ENCODE results near the gene PRSS2. TPM values are rescaled to one million over a fixed set of nuclear protein-coding genes. Genes with fewer than 3 reads are reported as not detected.
"Not testable (repeated sequence)": the region's sequence is repeated elsewhere in the genome, so short reads cannot be mapped to it uniquely, and the experiment has no call there.

PRSS2 gene
- total and polyA plus RNA-seq, 4 experiments from 2014 or later, result not detected

GRCh38 chr7:142773230-142773629 lies 2.5 kb downstream of the PRSS2 start:
- Mint-ChIP-seq H3K27me3 (no peaks in the 10 kb centered on the region), H3K27ac (no peak overlapping the region), H3K4me3 (no peak overlapping the region), H3K9me3 (no peaks in the 10 kb centered on the region), H3K36me3 (no peaks in the 10 kb centered on the region), H3K4me1 (peaks cover 0 to 3% (median 0%) of the 10 kb centered on the region in 4 donors)
- Histone ChIP-seq H3K9me3 (ENCODE audit: control insufficient read depth in 1 of 2, low read length in 2 of 2) (no peaks in the 10 kb centered on the region), H3K4me1 (ENCODE audit: insufficient read depth, low read length) (no peaks in the 10 kb centered on the region), H3K27ac (ENCODE audit: low read depth, low read length) (no peak overlapping the region), H3K27me3 (ENCODE audit: insufficient read depth, low read length) (no peaks in the 10 kb centered on the region), H3K36me3 (ENCODE audit: insufficient read depth, low read length) (no peaks in the 10 kb centered on the region), H3K4me3 (ENCODE audit: low read length in 2 of 2) (no peak overlapping the region)
- no peak for DNase-seq
- POLR2A ChIA-PET (ENCODE audit: partially characterized antibody), result no interaction called here
- intact Hi-C loops (cut with micrococcal nuclease), result no loop called here
- CTCF ChIA-PET (ENCODE audit: partially characterized antibody), result interaction anchor here (1.0 kb wide), 1 partner anchor 10 kb away, joined by 5 read pairs; no protein-coding TSS in a partner anchor

- Histone ChIP-seq H3K36me3 (ENCODE audit: insufficient read depth, low read length) (no peaks in the 10 kb centered on the region), H3K4me3 (ENCODE audit: low read length in 2 of 2) (no peak overlapping the region), H3K27ac (ENCODE audit: low read depth, low read length) (no peak overlapping the region), H3K27me3 (ENCODE audit: insufficient read depth, low read length) (no peaks in the 10 kb centered on the region), H3K4me1 (ENCODE audit: insufficient read depth, low read length) (no peaks in the 10 kb centered on the region), H3K9me3 (ENCODE audit: control insufficient read depth in 1 of 2, low read length in 2 of 2) (no peaks in the 10 kb centered on the region)
- no peaks in the 10 kb centered on the region for H3K9me3 Mint-ChIP-seq
- intact Hi-C loops (cut with micrococcal nuclease), result no loop called here
- CTCF ChIA-PET (ENCODE audit: partially characterized antibody), result interaction anchor here (1.4 kb wide), 1 partner anchor 37 kb away, joined by 4 read pairs; no protein-coding TSS in a partner anchor
- no peak overlapping the region for H3K27ac Mint-ChIP-seq
- peaks cover 0 to 3% (median 0%) of the 10 kb centered on the region in 4 donors for H3K4me1 Mint-ChIP-seq
- H3K27me3 Mint-ChIP-seq, result no peaks in the 10 kb centered on the region
- DNase-seq, result no peak
- no peak overlapping the region for H3K4me3 Mint-ChIP-seq
- POLR2A ChIA-PET (ENCODE audit: partially characterized antibody), result no interaction called here
- no peaks in the 10 kb centered on the region for H3K36me3 Mint-ChIP-seq
Observed at GRCh38 chr7:142773937-142774744, 3.4 kb downstream of the PRSS2 start.

- Mint-ChIP-seq H3K4me3 (no peak overlapping the region), H3K27ac (no peak overlapping the region), H3K27me3 (no peaks in the 10 kb centered on the region), H3K9me3 (no peaks in the 10 kb centered on the region), H3K36me3 (no peaks in the 10 kb centered on the region), H3K4me1 (peaks cover 0 to 3% (median 0%) of the 10 kb centered on the region in 4 donors)
- Histone ChIP-seq H3K27ac (ENCODE audit: low read depth, low read length) (no peak overlapping the region), H3K4me1 (ENCODE audit: insufficient read depth, low read length) (no peaks in the 10 kb centered on the region), H3K4me3 (ENCODE audit: low read length in 2 of 2) (no peak overlapping the region), H3K36me3 (ENCODE audit: insufficient read depth, low read length) (no peaks in the 10 kb centered on the region), H3K9me3 (ENCODE audit: control insufficient read depth in 1 of 2, low read length in 2 of 2) (no peaks in the 10 kb centered on the region), H3K27me3 (ENCODE audit: insufficient read depth, low read length) (no peaks in the 10 kb centered on the region)
- CTCF ChIA-PET (ENCODE audit: partially characterized antibody), result interaction anchor here (1.4 kb wide), 1 partner anchor 36 kb away, joined by 4 read pairs; no protein-coding TSS in a partner anchor
- POLR2A ChIA-PET (ENCODE audit: partially characterized antibody), result no interaction called here
- no peak for DNase-seq
- intact Hi-C loops (cut with micrococcal nuclease), result no loop called here
Observed at GRCh38 chr7:142774826-142775225, 4.1 kb downstream of the PRSS2 start.

GRCh38 chr7:142775351-142776115 lies 4.8 kb downstream of the PRSS2 start:
- H3K4me1 ChIP-seq (ENCODE audit: insufficient read depth, low read length); H3K27me3 Mint-ChIP-seq; DNase-seq; H3K9me3 ChIP-seq (ENCODE audit: control insufficient read depth in 1 of 2, low read length in 2 of 2); intact Hi-C loops (cut with micrococcal nuclease); POLR2A ChIA-PET (ENCODE audit: partially characterized antibody); H3K27ac Mint-ChIP-seq; H3K27ac ChIP-seq (ENCODE audit: low read depth, low read length); H3K36me3 ChIP-seq (ENCODE audit: insufficient read depth, low read length); H3K4me1 Mint-ChIP-seq; H3K9me3 Mint-ChIP-seq; H3K4me3 Mint-ChIP-seq; H3K27me3 ChIP-seq (ENCODE audit: insufficient read depth, low read length); H3K4me3 ChIP-seq (ENCODE audit: low read length in 2 of 2); H3K36me3 Mint-ChIP-seq: not testable (repeated sequence)
- CTCF ChIA-PET (ENCODE audit: partially characterized antibody), result interaction anchor here (1.4 kb wide), 1 partner anchor 36 kb away, joined by 4 read pairs; no protein-coding TSS in a partner anchor

GRCh38 chr7:142776206-142776844 lies 5.6 kb downstream of the PRSS2 start:
- Histone ChIP-seq H3K4me3 (ENCODE audit: low read length in 2 of 2) (no peak overlapping the region), H3K36me3 (ENCODE audit: insufficient read depth, low read length) (no peaks in the 10 kb centered on the region), H3K27me3 (ENCODE audit: insufficient read depth, low read length) (no peaks in the 10 kb centered on the region), H3K9me3 (ENCODE audit: control insufficient read depth in 1 of 2, low read length in 2 of 2) (no peaks in the 10 kb centered on the region), H3K4me1 (ENCODE audit: insufficient read depth, low read length) (no peaks in the 10 kb centered on the region), H3K27ac (ENCODE audit: low read depth, low read length) (no peak overlapping the region)
- no peak overlapping the region for H3K27ac Mint-ChIP-seq
- ChIA-PET CTCF (ENCODE audit: partially characterized antibody) (no interaction called here), POLR2A (ENCODE audit: partially characterized antibody) (no interaction called here)
- H3K4me1 Mint-ChIP-seq, result peaks cover 0 to 3% (median 0%) of the 10 kb centered on the region in 4 donors
- no peaks in the 10 kb centered on the region for H3K27me3 Mint-ChIP-seq
- H3K36me3 Mint-ChIP-seq, result no peaks in the 10 kb centered on the region
- intact Hi-C loops (cut with micrococcal nuclease), result no loop called here
- no peaks in the 10 kb centered on the region for H3K9me3 Mint-ChIP-seq
- no peak overlapping the region for H3K4me3 Mint-ChIP-seq
- no peak for DNase-seq

GRCh38 chr7:142776845-142777225 lies 6.1 kb downstream of the PRSS2 start:
- H3K9me3 Mint-ChIP-seq; H3K9me3 ChIP-seq (ENCODE audit: control insufficient read depth in 1 of 2, low read length in 2 of 2); H3K27me3 ChIP-seq (ENCODE audit: insufficient read depth, low read length); CTCF ChIA-PET (ENCODE audit: partially characterized antibody); H3K36me3 ChIP-seq (ENCODE audit: insufficient read depth, low read length); intact Hi-C loops (cut with micrococcal nuclease); H3K27ac ChIP-seq (ENCODE audit: low read depth, low read length); POLR2A ChIA-PET (ENCODE audit: partially characterized antibody); H3K27me3 Mint-ChIP-seq; H3K4me3 Mint-ChIP-seq; DNase-seq; H3K4me1 ChIP-seq (ENCODE audit: insufficient read depth, low read length); H3K4me1 Mint-ChIP-seq; H3K27ac Mint-ChIP-seq; H3K4me3 ChIP-seq (ENCODE audit: low read length in 2 of 2); H3K36me3 Mint-ChIP-seq: not testable (repeated sequence)

- Mint-ChIP-seq H3K27me3 (no peaks in the 10 kb centered on the region), H3K4me1 (peaks cover 0 to 3% (median 0%) of the 10 kb centered on the region in 4 donors), H3K27ac (no peak overlapping the region), H3K9me3 (no peaks in the 10 kb centered on the region), H3K36me3 (no peaks in the 10 kb centered on the region), H3K4me3 (no peak overlapping the region)
- no peaks in the 10 kb centered on the region for H3K9me3 ChIP-seq (ENCODE audit: control insufficient read depth in 1 of 2, low read length in 2 of 2)
- H3K27me3 ChIP-seq (ENCODE audit: insufficient read depth, low read length), result no peaks in the 10 kb centered on the region
- no peaks in the 10 kb centered on the region for H3K36me3 ChIP-seq (ENCODE audit: insufficient read depth, low read length)
- no peak overlapping the region for H3K27ac ChIP-seq (ENCODE audit: low read depth, low read length)
- no peak overlapping the region for H3K4me3 ChIP-seq (ENCODE audit: low read length in 2 of 2)
- CTCF ChIA-PET (ENCODE audit: partially characterized antibody), result no interaction called here
- H3K4me1 ChIP-seq (ENCODE audit: insufficient read depth, low read length), result no peaks in the 10 kb centered on the region
- no peak for DNase-seq
- intact Hi-C loops (cut with micrococcal nuclease), result no loop called here
- POLR2A ChIA-PET (ENCODE audit: partially characterized antibody), result no interaction called here
Observed at GRCh38 chr7:142777318-142777717, 6.5 kb downstream of the PRSS2 start.

Data from CD4-positive, alpha-beta memory T cell (primary cell).